ENCODE results near the gene DIAPH2.

The DIAPH2 gene

GRCh38 chrX:97461763-97462162, 777.1 kb downstream of the DIAPH2 start:
- no peak overlapping the region for H3K27ac ChIP-seq
- no peaks in the 10 kb centered on the region for H3K27me3 ChIP-seq (replicated peaks)
- DNase-seq: no peak
- no peak for TF ChIP-seq CTCF (IDR thresholded peaks at IDR 0.05; ENCODE audit: low read depth, low read length, missing control alignments)
- in situ Hi-C loops (cut with HindIII; ENCODE audit: low pct_ligation_motif_present, low sequenced_read_pairs): no loop called here
- H3K4me3 ChIP-seq (ENCODE audit: low read depth, low read length): no peak overlapping the region
- H3K36me3 ChIP-seq (replicated peaks): no peaks in the 10 kb centered on the region

GRCh38 chrX:97471071-97471470, 786.4 kb downstream of the DIAPH2 start:
- TF ChIP-seq CTCF (IDR thresholded peaks at IDR 0.05; ENCODE audit: low read depth, low read length, missing control alignments): no peak
- in situ Hi-C loops (cut with HindIII; ENCODE audit: low pct_ligation_motif_present, low sequenced_read_pairs): no loop called here
- H3K27me3 ChIP-seq (replicated peaks): no peaks in the 10 kb centered on the region
- H3K27ac ChIP-seq: no peak overlapping the region
- DNase-seq: no peak
- no peaks in the 10 kb centered on the region for H3K36me3 ChIP-seq (replicated peaks)
- H3K4me3 ChIP-seq (ENCODE audit: low read depth, low read length): no peak overlapping the region

- Histone ChIP-seq H3K4me3 (ENCODE audit: low read depth, low read length) (no peak overlapping the region), H3K27me3 (replicated peaks) (no peaks in the 10 kb centered on the region), H3K36me3 (replicated peaks) (no peaks in the 10 kb centered on the region), H3K27ac (no peak overlapping the region)
- no peak for TF ChIP-seq CTCF (IDR thresholded peaks at IDR 0.05; ENCODE audit: low read depth, low read length, missing control alignments)
- in situ Hi-C loops (cut with HindIII; ENCODE audit: low pct_ligation_motif_present, low sequenced_read_pairs): no loop called here
- DNase-seq: no peak
These were observed 790.3 kb downstream of the DIAPH2 start for GRCh38 chrX:97474933-97475332.

GRCh38 chrX:97479106-97479890, 794.7 kb downstream of the DIAPH2 start:
- in situ Hi-C loops (cut with HindIII; ENCODE audit: low pct_ligation_motif_present, low sequenced_read_pairs): no loop called here
- DNase-seq: no peak
- H3K27me3 ChIP-seq (replicated peaks): no peaks in the 10 kb centered on the region
- no peak overlapping the region for H3K27ac ChIP-seq
- no peak overlapping the region for H3K4me3 ChIP-seq (ENCODE audit: low read depth, low read length)
- no peak for TF ChIP-seq CTCF (IDR thresholded peaks at IDR 0.05; ENCODE audit: low read depth, low read length, missing control alignments)
- H3K36me3 ChIP-seq (replicated peaks): no peaks in the 10 kb centered on the region

- no peak for DNase-seq
- no peak overlapping the region for H3K27ac ChIP-seq
- in situ Hi-C loops (cut with HindIII; ENCODE audit: low pct_ligation_motif_present, low sequenced_read_pairs): no loop called here
- H3K4me3 ChIP-seq (ENCODE audit: low read depth, low read length): no peak overlapping the region
- TF ChIP-seq CTCF (IDR thresholded peaks at IDR 0.05; ENCODE audit: low read depth, low read length, missing control alignments): no peak
- no peaks in the 10 kb centered on the region for H3K36me3 ChIP-seq (replicated peaks)
- no peaks in the 10 kb centered on the region for H3K27me3 ChIP-seq (replicated peaks)
These were observed 796.6 kb downstream of the DIAPH2 start for GRCh38 chrX:97481228-97481627.

Data from brain microvascular endothelial cell (primary cell).